SW480 (cell line): ENCODE measurements around the gene IPO8.
"Not testable (repeated sequence)": the region's sequence is repeated elsewhere in the genome, so short reads cannot be mapped to it uniquely, and the experiment has no call there.

Source experiments
- DNase-seq: peaks from one replicate; pipeline ENCODE4 v3.0.0-alpha.2; 2016; ENCODE audit warnings: low spot score

IPO8 gene

GRCh38 chr12:30687265-30687986, 8.2 kb downstream of the IPO8 start:
- no peak for DNase-seq

- no peak for DNase-seq
Measured at GRCh38 chr12:30679241-30679640, 16.4 kb downstream of the IPO8 start.

GRCh38 chr12:30678221-30678620, 17.4 kb downstream of the IPO8 start:
- no peak for DNase-seq

GRCh38 chr12:30661210-30661609, 34.5 kb downstream of the IPO8 start:
- no peak for DNase-seq

GRCh38 chr12:30652034-30652696, 43.5 kb downstream of the IPO8 start:
- DNase-seq, result no peak

GRCh38 chr12:30646821-30647220, 48.8 kb downstream of the IPO8 start:
- DNase-seq, result no peak

GRCh38 chr12:30643366-30643765, 52.3 kb downstream of the IPO8 start:
- DNase-seq, result no peak

- DNase-seq, result no peak
Measured at GRCh38 chr12:30640392-30640791, 55.3 kb downstream of the IPO8 start.

GRCh38 chr12:30635385-30635784, 60.3 kb downstream of the IPO8 start:
- DNase-seq, result no peak

GRCh38 chr12:30631740-30632139, 63.9 kb downstream of the IPO8 start:
- DNase-seq, result no peak

- DNase-seq, result no peak
Measured at GRCh38 chr12:30630979-30631285, 64.7 kb downstream of the IPO8 start.

GRCh38 chr12:30630076-30630978, 65.3 kb downstream of the IPO8 start:
- DNase-seq, result no peak

GRCh38 chr12:30626847-30627246, 68.8 kb downstream of the IPO8 start:
- DNase-seq, result no peak

- DNase-seq, result no peak
Measured at GRCh38 chr12:30624009-30624408, 71.7 kb downstream of the IPO8 start.

- DNase-seq, result no peak
Measured at GRCh38 chr12:30622509-30622908, 73.2 kb downstream of the IPO8 start.

- DNase-seq, result not testable (repeated sequence)
Measured at GRCh38 chr12:30621663-30622241, 73.9 kb downstream of the IPO8 start.

- DNase-seq, result no peak
Measured at GRCh38 chr12:30617346-30618016, 78.2 kb downstream of the IPO8 start.

GRCh38 chr12:30614031-30614430, 81.6 kb downstream of the IPO8 start:
- no peak for DNase-seq

GRCh38 chr12:30613119-30613830, 82.4 kb downstream of the IPO8 start:
- DNase-seq, result no peak

GRCh38 chr12:30610718-30611117, 85.0 kb downstream of the IPO8 start:
- DNase-seq, result no peak

- not testable (repeated sequence) for DNase-seq
Measured at GRCh38 chr12:30609819-30610218, 85.8 kb downstream of the IPO8 start.
